PFSK-1 (cell line): Measurements from ENCODE around the gene NFKBIZ.

ENCODE experiments used
- FOXP2 ChIP-seq: optimal IDR thresholded peaks from 2 replicates; pipeline ENCODE3; 2011; ENCODE audit warnings: borderline replicate concordance, control low read depth, inconsistent platforms; ENCODE audit not compliant: insufficient read depth; ENCODE audit errors: extremely low read length, extremely low read depth
- POLR2AphosphoS5 ChIP-seq: IDR thresholded peaks from 2 replicates; pipeline ENCODE4 v1.6.1; 2012; ENCODE audit warnings: low read depth, mild to moderate bottlenecking, control low read depth, low read length, moderate library complexity
- SIN3A ChIP-seq: IDR thresholded peaks from 2 replicates; pipeline ENCODE4 v1.6.1; 2012; ENCODE audit warnings: mild to moderate bottlenecking, low read length, moderate library complexity, borderline replicate concordance; ENCODE audit not compliant: insufficient read depth
- TAF1 ChIP-seq: IDR thresholded peaks from 2 replicates; pipeline ENCODE4 v1.6.1; 2012; ENCODE audit warnings: low read length, control low read depth, borderline replicate concordance; ENCODE audit not compliant: insufficient read depth
- TF ChIP-seq, protein P1 (sequence below), 2 experiments: IDR thresholded peaks; 2 replicates each; pipeline versions ENCODE4 v1.6.1 to v1.8.0; 2011 to 2012; ENCODE audit warnings: low read depth in 2 of 2, low read length in 2 of 2, control low read depth in 1 of 2, inconsistent platforms in 1 of 2, mild to moderate bottlenecking in 1 of 2, moderate library complexity in 1 of 2; ENCODE audit not compliant: insufficient read depth in 1 of 2

DNA sequence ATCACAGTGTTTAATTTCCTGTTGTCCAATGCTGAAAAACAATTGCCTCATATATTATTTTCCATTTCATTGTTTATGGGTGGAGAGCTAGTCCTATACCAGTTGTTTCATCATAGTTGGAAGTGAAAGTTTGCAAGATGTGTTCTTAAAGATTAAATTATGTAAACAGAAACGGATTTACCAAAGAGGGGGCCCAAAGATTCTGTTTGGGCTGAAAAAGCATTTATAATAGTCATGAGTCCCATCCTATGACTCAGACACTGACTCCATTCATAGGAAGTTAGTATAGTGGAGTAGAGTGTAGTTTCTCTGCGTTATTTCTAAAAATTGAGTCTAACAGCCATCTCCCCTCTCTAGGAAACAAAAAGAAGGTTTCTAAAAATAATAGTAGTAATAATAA is 24.3 kb downstream of the NFKBIZ start:
- TF ChIP-seq, protein P1, sequence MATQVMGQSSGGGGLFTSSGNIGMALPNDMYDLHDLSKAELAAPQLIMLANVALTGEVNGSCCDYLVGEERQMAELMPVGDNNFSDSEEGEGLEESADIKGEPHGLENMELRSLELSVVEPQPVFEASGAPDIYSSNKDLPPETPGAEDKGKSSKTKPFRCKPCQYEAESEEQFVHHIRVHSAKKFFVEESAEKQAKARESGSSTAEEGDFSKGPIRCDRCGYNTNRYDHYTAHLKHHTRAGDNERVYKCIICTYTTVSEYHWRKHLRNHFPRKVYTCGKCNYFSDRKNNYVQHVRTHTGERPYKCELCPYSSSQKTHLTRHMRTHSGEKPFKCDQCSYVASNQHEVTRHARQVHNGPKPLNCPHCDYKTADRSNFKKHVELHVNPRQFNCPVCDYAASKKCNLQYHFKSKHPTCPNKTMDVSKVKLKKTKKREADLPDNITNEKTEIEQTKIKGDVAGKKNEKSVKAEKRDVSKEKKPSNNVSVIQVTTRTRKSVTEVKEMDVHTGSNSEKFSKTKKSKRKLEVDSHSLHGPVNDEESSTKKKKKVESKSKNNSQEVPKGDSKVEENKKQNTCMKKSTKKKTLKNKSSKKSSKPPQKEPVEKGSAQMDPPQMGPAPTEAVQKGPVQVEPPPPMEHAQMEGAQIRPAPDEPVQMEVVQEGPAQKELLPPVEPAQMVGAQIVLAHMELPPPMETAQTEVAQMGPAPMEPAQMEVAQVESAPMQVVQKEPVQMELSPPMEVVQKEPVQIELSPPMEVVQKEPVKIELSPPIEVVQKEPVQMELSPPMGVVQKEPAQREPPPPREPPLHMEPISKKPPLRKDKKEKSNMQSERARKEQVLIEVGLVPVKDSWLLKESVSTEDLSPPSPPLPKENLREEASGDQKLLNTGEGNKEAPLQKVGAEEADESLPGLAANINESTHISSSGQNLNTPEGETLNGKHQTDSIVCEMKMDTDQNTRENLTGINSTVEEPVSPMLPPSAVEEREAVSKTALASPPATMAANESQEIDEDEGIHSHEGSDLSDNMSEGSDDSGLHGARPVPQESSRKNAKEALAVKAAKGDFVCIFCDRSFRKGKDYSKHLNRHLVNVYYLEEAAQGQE (IDR thresholded peaks at IDR 0.05; ENCODE audit: insufficient read depth in 1 of 2, low read depth in 2 of 2, low read length in 2 of 2): no peak
- TF ChIP-seq SIN3A: no peak
- TF ChIP-seq POLR2AphosphoS5: no peak
- TF ChIP-seq TAF1: no peak
- TF ChIP-seq FOXP2: no peak
